Measurements from ENCODE around the gene STRIP1. TPM values are rescaled to one million over a fixed set of nuclear protein-coding genes. Genes with fewer than 3 reads are reported as not detected.

Gene STRIP1
- total RNA-seq, 2 donors from 2014 or later: 14.6 to 19.1 TPM

GRCh38 chr1:110102081-110102480 lies 67.7 kb downstream of the STRIP1 start:
- H3K4me3 ChIP-seq: no peak overlapping the region
- no peak for DNase-seq (ENCODE audit: low spot score)
- no peaks in the 10 kb centered on the region for H3K36me3 ChIP-seq
- no peak for TF ChIP-seq CTCF (IDR thresholded peaks at IDR 0.05)
- H3K27me3 ChIP-seq: no peaks in the 10 kb centered on the region
- no peaks in the 10 kb centered on the region for H3K4me1 ChIP-seq
- H3K9me3 ChIP-seq: no peaks in the 10 kb centered on the region
- no peak overlapping the region for H3K27ac ChIP-seq

Other genes with a start within 250 kb of the STRIP1 start
- gene CSF1, start 123.8 kb upstream of the STRIP1 start, total RNA-seq: 10 to 100 TPM; 31.4 to 48.4 TPM
- 10 to 100 TPM; 28.7 to 36.9 TPM for gene AHCYL1, start 49.9 kb upstream of the STRIP1 start, total RNA-seq
- gene ALX3, start 36.0 kb downstream of the STRIP1 start, total RNA-seq: not detected
- gene UBL4B, start 77.8 kb downstream of the STRIP1 start, total RNA-seq: not detected
- not detected for gene SLC6A17, start 115.9 kb downstream of the STRIP1 start, total RNA-seq
- gene KCNC4, start 175.7 kb downstream of the STRIP1 start, total RNA-seq: 1 to 10 TPM; 4.2 to 9.1 TPM